ENCODE results near the gene DGKA. TPM values are rescaled to one million over a fixed set of nuclear protein-coding genes. Genes with fewer than 3 reads are reported as not detected.

Gene DGKA
- total and polyA plus RNA-seq, 2 experiments from 2014 or later: 16.1 to 24.6 TPM

- no peak overlapping the region for H3K27ac Mint-ChIP-seq
- Histone ChIP-seq H3K4me2 (no peak overlapping the region), H3K4me3 (no peak overlapping the region), H3K9me2 (ENCODE audit: insufficient read depth) (no peaks in the 10 kb centered on the region), H3K36me3 (ENCODE audit: insufficient read depth) (peaks cover 9% of the 10 kb centered on the region; the same call in 1 of the 2 replicates), H3K4me1 (ENCODE audit: insufficient read depth) (no peaks in the 10 kb centered on the region), H2AFZ (no peak overlapping the region), H3K79me2 (replicated peaks; ENCODE audit: insufficient read depth) (0 out of 2 replicates have a peak, but pooled peaks cover 6% of the 10 kb centered on the region), H4K20me1 (replicated peaks; ENCODE audit: insufficient read depth) (no peaks in the 10 kb centered on the region; the same call in none of the 2 replicates), H3K27me3 (ENCODE audit: insufficient read depth) (no peaks in the 10 kb centered on the region), H3F3A (replicated peaks; ENCODE audit: low read depth) (peaks cover 18% of the 10 kb centered on the region; the same call in 1 of the 2 replicates), H3K27ac (ENCODE audit: low read depth) (no peak overlapping the region)
- no peaks in the 10 kb centered on the region for H3K9me3 Mint-ChIP-seq
- peaks cover 2% of the 10 kb centered on the region for H3K27me3 Mint-ChIP-seq (ENCODE audit: insufficient read depth, low read depth, poor library complexity)
- H3K4me1 Mint-ChIP-seq: peaks cover 3% of the 10 kb centered on the region; the same call in 1 of the 3 replicates
- DNase-seq (ENCODE audit: low spot score): no peak
- no peak for TF ChIP-seq CREB1 (CRISPR knock-in tag; IDR thresholded peaks at IDR 0.05; ENCODE audit: low read depth)
- TF ChIP-seq JUNB (IDR thresholded peaks at IDR 0.05; ENCODE audit: unreplicated experiment): no peak
- no peak for TF ChIP-seq CTCF (conservative IDR thresholded peaks at IDR 0.05; ENCODE audit: low read depth in 2 of 2)
- TF ChIP-seq POLR2AphosphoS5 (IDR thresholded peaks at IDR 0.05; ENCODE audit: low read depth): no peak
- TF ChIP-seq ZNF462 (CRISPR knock-in tag; IDR thresholded peaks at IDR 0.05): no peak
- TF ChIP-seq EZH2 (IDR thresholded peaks at IDR 0.05; ENCODE audit: low read depth, unreplicated experiment): no peak
- ATAC-seq: no peak
- no peak overlapping the region for H3K4me3 Mint-ChIP-seq
- peaks cover 51% of the 10 kb centered on the region for H3K36me3 Mint-ChIP-seq (ENCODE audit: low read depth)
These were observed 53.9 kb downstream of the DGKA start for GRCh38 chr12:55984861-55985260.

Measured in GM23338 (cell line).